ENCODE data around the gene GFY. TPM values are rescaled to one million over a fixed set of nuclear protein-coding genes. Genes with fewer than 3 reads are reported as not detected.

Gene GFY
- polyA plus RNA-seq, 4 donors, result not detected

DNA sequence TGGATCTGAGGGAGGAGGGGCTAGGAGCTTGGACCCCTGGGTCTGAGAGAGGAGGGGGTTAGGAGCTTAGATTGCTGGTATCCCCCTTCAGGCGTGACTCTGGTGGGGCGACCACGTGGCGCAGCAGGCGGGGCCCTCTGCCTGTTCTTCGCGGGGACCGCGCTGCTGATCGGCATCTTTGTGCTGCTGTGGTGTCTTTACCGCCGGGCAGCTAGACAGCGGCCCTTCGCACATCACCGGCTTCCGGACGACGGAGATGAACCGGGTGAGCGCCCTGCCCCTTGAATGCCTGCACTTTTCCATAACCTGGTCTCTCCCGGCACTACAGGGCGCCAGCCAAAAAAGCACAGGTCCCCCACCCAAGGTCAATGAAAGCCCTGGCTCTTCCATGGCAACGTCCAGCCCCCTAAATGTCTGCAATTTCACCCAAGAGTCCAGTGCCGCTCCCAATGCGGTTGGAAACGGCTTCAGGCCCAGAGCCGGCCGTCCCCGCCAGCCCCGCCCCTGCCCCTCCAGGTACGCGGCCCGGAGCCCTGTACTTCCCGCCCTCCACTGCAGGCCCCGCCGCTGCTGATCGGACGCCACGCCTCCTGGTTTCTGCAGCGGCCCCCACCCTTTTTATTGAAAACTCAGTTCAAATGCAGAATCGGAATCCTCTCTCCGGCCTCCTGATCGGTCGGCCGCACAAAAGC lies 2.8 kb downstream of the GFY start:
- no peak for DNase-seq (ENCODE audit: low read depth in 4 of 4, low spot score in 3 of 4)

DNA sequence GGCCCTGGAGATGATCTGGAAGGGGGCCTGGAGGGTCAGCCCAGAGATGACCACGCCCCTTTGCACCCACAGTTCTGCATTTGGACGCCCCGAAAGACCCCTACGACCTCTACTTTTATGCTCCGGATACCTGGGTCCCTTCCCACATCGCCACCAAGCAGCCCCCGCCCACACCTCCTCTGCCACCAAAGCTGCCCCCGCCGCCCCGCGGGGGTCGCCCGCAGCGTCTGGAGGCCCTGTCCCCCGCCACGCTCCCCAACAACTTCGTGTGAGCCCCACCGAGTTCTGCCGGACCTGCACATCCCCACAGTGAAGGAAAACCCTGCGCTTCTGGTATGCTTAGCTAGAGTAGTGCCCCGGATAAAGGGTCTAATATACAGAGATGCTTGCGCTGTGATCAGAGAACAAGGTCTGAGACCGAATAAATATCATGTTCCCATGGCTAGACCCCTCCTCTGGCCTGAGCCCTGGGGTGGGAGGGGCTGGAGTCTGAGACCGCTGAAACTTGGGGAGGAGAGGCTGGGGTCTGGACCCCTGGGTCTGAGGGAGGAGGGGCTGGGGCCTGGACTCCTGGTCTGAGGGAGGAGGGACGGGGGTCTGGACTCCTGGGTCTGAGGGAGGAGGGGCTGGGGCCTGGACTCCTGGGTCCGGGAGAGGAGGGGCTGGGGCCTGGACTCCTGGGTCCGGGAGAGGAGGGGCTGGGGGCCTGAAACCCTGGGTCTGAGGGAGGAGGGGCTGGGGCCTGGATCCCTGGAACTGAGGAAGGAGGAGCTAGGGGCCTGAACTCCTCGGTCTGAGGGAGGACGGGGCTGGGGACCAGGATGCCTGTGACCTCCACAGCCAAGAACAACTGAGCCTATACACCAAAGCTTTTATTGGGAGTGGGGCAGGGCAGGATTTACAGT lies 3.6 kb downstream of the GFY start:
- DNase-seq (ENCODE audit: low read depth in 4 of 4, low spot score in 3 of 4), result no peak

DNA sequence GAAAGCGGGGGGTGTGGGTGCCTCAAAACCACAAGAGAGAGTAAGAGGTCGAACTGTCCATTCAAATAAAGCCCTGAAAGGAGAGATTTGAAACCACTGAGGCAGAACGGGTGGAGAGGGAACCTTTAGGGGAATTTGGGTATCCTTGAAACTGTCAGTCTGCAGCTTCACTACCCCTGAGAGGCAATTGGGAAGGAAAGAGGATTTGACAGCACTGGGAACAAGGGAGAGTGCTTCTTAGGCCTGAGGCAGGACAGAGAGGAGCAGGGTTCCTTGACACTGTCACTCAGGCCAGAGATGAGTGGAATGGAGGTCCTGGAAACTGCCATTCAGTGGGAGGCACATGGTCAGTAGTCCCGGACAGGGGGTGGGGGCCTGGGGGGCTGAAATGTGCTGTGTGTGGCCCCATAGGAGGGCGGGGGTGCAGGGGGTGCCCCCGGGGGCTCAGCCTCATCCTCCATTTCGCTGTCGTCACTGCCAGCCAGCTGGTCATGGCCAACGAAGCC lies 5.0 kb downstream of the GFY start:
- no peak for DNase-seq (ENCODE audit: low read depth in 4 of 4, low spot score in 3 of 4)

DNA sequence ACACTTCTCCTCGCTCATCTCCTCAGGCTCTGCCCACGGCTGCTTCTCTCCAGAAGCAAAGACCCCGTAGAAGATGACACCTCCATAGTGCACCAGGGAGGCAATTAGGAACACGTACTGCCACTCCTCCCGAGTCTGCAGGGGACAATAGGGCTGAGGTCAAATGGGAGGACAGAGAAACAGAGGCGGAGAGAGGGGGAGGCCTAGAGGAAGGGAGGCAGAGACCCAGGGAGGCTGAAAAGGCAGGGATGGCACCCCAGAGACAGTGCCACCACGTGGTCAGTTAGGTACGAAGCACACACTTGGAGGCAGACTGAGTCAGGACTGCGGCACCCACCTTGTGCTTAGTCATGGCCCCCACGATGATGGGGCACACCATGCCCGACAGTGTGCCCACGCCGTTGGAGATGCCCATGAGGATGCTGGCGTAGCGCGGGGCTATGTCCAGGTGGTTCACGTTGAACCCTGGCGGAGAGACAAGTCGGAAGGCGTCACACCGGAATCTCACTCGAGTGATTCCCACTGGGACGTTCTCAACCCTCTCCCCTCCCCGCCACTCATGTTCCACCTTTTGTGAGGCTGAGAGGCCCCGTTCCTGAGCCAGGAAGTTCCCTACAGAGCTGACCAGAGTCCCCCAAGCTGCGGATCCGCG lies 5.6 kb downstream of the GFY start:
- DNase-seq (ENCODE audit: low read depth in 4 of 4, low spot score in 3 of 4), result no peak

DNA sequence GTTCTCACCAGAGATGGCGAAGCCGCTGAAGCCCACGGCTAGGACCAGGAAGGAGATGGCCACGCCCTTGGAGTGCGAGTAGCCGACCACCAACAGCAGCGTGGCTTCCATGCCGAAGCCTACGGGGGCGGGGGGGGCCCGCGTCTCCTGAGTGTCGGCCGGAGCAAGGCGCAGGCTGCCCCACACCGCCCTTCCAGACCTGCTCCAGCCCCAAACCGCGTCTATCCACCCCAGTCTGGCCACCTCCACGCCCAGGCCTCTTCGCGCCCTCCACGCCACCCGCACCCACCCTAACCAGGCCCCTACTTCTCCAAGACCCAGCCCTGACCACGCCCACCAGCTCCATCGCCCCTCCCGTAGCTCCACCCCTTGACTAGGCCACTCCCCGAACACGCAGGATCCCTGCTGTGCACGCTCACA lies 6.2 kb downstream of the GFY start:
- DNase-seq (ENCODE audit: low read depth in 4 of 4, low spot score in 3 of 4), result no peak

DNA sequence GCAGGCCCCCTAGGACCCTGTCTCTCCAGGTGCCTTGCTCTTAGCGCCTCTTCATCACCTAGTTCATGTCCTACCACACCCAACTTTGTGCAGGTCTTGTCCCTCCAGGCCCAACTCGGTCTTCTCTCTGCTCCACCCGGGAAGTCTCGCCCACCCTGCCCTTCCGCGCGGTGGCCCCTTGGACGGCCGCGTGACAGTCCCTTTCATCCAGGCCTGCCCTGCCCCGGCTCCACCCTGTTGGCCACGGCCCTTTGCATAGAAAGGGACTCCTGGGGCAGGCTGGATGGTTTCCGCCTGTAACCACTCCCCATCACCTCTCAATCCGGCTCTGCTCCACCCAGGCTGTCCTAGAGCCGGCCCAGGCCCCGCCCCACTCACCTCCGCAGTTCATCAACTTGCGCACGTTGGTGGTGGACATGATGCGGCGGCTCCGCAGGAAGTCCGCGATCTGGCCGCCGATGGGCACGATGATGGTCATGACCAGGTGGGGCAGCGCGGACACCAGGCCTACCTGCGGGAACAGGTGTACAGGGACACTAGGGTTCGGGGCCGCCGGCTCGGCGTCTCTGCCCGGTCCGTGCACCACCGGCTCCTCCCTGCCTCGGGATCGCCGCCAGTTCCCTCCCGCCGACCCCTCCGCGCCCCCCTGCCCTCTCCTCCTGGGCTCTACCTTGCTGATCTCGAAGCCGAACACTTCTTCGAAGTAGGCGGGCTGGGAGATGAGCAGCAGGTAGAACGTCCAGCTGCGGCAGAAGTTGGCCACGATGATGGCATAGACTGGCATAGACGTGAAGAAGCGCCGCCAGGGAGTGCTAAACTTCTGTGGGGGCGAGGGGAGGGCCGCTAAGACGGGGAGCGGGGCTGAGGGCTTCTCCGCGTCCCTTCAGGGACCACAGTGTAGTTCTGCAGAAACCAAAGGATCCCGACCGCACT lies 7.2 kb downstream of the GFY start:
- no peak for DNase-seq (ENCODE audit: low read depth in 4 of 4, low spot score in 3 of 4)

DNA sequence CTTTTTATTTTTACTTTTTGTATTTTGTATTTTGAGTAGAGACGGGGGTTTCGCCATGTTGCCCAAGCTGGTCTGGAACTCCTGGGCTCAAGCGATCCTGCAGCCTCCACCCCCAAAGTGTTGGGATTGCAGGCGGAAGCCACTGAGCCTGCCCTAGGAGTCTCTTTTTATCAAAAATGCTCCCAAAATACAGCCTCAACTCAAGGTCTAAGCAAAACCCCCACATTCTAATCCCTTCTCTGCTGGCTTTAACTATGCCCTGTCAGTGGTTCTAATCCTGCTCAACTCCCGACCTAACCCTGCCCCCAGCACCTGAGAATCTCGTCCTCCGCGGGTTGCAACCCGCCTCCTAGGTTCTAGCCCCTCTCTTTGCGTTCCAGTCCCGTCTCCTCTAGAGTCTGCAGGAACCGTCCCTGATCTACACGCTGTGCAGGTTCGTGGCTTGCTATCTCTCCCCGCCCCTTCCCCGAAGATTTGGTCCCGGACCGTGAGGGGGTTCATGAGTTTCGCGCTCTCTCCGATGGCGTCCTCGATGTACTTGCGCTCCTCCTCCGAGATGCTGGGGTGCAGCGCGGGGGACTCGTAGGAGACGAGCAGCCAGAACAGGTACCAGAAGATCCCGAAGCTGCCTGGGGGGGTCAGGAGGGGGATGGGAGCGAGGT lies 8.2 kb downstream of the GFY start:
- DNase-seq (ENCODE audit: low read depth in 4 of 4, low spot score in 3 of 4), result no peak

DNA sequence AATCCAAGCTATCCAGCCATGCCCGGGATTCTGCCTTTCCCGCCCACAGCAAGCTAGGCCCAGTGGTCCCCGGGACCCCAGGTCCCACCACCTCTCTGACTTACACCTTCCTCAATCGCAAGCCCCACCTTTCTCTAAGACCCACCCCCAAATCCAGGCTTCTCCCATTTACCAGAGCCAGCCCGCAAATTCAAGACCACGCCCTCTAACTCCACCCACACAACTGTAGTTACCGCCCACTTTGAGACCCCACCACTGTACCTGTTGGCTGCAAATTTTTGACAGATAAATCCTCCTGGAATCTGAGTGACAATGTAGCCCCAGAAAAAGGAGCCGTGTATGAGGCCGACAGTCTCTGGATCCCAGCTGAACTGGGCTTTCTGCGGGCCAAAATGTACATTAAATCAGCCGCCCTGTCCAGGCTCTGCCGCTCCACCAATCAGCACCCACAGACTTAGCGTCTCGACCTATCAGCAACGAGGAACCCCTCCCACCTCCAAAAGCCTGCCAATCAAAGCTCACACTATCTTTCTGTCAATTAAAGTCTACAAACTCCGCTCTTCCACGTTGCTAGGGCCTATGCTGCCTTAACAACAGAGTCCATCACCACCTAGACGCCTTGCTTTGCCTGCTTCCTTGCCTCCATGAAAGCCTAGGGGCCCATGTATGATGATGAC lies 9.9 kb downstream of the GFY start:
- DNase-seq (ENCODE audit: low read depth in 4 of 4, low spot score in 3 of 4), result no peak

DNA sequence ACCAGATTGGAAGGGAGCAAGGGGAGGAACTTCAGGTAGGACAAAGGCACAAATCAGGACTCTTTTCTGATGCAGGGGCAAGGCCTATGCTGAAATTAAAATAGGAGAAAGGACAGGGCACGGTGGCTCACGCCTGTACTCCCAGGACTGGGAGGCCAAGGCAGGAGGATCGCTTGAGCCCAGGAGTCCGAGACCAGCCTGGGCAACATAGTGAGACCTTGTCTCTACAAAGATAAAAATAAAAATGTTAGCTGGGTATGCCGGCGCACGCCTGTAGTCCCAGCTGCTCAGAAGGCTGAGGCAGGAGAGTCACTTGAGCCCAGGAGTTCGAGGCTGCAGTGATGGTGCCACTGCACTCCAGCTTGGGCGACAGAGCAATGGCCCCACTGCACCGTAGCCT lies 10.5 kb downstream of the GFY start:
- DNase-seq (ENCODE audit: low read depth in 4 of 4, low spot score in 3 of 4), result no peak

DNA sequence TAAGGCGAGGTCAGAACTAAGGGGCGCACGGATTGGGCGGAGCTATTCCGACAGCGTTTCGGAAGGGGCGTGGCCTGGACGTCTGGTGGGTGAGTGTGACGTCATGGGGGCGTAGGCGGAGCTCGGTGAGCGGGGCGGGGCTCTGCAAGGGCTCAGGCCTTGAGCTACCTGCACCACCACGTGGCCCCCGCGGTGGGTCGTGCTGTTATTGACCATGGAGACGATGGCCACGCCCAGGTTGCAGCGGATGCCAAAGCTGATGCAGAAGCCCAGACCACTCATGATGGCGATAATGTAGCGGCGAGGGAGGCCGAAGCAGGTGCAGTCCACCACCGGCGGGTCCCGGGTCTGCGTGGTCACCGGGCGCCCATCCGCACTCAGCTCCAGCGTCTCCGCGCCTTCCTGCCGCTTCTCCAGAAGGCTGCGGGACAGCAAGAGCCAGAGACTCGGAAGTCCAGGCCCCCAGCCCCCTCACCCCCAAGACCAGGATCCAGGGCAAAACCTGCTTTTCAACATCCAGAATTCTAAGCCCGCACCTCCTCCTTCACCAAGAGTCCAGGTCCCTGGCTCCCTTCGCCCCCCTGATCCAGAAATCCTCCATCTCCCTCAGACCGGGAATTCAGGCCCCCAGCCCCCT lies 11.3 kb downstream of the GFY start:
- no peak for DNase-seq (ENCODE audit: low read depth in 4 of 4, low spot score in 3 of 4)

DNA sequence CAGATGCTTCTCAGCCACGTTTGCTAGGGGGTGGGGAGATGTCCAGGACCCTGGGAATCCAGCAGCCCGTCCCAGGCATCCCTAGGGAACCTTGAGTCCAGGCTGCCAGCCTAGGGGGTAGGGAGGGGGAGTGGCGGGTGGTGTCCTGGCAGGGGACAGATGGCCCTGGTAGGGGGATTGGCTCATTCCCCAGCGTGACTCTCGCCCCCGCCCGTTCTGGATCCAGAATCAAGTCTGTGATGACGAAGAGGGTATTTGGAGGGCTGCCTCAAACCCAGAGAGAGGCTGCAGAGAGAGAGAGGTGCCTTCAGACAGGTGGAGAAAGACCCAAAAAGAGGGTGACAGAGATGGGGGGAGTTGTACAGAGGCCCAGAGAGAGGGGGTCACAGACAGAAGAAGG lies 12.0 kb downstream of the GFY start:
- DNase-seq (ENCODE audit: low read depth in 4 of 4, low spot score in 3 of 4), result no peak

DNA sequence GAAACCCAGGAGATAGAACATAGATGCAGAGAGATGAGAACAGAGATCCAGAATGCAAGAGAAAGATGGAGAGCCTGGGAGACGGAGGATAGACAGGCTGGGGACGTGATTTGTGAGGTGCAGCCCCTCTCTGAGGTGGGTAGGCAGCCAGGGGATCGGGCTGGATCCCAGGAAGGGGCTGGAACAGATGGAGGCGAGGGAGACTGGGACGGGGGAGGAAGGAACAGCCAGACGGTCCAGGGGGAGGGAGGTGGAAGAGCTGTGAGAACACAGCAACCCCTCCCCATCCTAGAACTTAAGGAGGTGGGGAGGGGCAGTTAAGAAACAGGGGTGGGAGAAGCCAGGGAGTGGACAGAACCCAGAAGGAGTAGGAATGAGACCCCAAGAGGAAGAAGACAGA lies 13.1 kb downstream of the GFY start:
- DNase-seq (ENCODE audit: low read depth in 4 of 4, low spot score in 3 of 4), result no peak

DNA sequence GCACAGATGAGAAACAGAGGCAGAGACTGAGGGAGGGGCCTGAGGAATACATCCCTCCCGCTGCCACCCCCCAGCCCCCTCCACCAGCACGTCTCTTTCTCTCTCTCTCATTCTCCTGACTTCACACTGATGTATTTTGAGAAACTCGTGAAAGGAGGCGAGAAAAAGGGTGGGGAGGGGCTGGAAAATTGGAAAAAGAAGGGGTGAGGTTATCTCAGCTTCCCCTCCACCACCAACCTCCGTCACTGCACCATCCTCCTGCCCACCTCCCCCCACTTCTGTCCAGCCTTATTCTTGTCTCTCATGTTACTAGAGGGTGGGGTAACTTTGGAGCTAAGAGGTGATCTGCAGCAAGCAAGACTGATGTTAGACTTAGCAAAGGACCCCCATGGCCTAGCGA lies 14.6 kb downstream of the GFY start:
- DNase-seq (ENCODE audit: low read depth in 4 of 4, low spot score in 3 of 4), result no peak

DNA sequence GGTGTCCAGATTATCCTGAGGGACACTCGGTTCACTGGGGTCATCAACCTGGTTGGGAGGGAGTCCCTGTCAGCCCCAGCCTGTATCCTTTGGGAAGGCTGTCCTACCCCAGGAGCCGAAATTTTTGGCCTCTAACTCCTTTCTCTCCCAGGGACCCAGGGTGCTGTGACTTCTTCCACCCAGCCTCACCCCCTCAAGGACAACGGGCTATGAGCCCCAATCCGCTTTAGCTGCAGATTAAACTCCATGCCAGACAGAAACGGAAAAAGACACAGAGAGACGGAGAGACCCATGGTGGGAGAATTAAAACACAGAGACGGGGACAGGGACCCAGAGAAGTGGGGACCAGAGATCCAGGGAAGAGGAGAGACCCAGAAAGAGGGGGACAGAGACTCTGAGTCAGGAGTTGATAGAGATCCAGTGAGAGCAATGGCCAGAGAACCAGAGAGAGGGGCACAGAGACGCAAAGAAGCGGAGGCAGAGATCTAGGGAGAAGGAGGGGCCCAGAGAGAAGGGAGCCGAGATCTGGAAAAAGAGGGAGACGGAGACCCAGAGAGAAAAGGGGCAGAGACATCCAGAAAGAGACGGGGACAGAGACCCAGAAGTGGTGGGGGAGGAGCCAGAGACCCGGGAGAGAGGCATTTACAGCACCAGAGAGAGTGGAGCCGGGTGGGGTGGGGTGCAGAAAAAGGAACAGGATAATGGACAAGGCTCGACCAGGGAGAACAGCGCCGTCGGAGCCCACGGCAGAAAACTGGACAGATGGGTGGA lies 15.4 kb downstream of the GFY start:
- no peak for DNase-seq (ENCODE audit: low read depth in 4 of 4, low spot score in 3 of 4)

DNA sequence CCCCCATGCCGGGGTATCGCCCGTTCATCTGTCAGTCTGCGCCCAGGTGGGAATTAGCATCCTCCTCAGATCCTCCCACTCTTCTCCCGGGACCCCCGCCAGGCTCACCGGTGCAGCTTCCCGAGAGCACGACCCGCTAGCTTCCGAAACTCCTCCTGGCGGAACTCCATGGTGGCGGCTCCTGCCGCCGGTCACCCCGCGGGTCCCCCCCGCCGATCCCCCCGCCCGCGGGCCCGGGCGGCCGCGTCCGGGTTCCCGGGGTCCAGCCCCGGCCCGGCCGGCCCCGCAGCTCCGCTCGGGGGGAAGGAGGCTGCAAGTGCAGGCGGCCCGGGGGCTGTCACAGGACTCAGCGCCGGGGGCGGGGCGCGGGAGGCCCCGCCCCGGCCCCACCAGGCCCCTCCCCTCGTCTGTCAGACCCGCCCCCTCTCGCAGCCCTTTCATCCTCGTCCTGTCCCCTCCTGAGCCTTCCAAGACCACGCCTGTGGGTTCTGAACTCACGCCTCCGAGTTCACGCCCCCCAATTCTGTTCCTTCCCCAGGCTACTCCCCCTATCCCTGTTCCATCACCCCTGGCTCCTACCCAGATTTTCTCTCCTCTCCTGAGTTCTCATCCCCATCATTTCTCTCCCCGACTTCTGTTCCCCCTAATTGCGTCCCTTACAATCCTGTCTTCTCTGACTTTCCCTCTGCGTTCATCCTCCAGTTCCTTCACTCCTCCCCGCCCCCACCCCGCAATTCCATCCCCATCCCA lies 16.2 kb downstream of the GFY start, which contains the start of gene SLC17A7:
Gene SLC17A7, minus strand, starts transcription at position 318 of the 750 bp plus-strand sequence. Its CDS starts 148 bp downstream, at position 170.
- DNase-seq (ENCODE audit: low read depth in 4 of 4, low spot score in 3 of 4), result no peak

DNA sequence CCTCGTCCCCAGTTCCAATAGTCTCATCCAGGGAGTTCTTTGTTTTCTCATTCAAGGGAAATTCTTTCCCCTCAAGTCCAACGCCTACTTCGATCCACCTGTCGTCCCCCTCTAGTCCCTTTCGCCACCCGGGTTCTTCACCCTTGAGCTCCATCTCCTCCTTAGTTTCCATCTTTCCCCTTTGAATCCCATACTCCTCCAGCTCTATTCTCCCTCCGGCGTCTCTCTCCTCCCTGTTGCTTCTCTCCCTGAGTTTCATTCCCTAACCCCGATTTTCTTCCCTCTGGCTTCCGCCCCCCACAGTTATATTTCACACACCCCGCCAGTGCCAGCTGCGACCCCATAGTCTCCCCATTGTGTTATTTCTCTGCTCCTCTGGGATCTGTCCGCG lies 16.8 kb downstream of the GFY start:
- DNase-seq (ENCODE audit: low read depth in 4 of 4, low spot score in 3 of 4), result no peak

DNA sequence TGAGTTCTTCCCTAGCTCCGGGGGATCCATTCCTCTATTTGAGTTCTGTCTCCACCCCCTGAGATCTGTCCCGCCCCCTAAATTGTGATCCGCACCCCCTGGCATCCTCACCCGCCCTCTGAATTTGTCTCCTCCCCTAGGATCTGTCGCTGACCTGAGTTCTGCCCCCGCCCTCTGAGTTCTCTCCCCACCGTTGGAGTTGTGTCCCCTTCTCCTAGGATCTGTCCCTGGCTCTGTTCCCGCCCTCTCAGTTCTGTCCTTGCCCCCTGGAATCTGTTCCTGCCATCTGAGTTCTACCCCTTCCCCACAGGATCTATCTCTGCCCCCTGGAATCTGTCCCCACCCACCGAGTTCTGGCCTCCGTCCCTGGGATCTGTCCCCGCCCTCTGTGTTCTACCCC lies 17.2 kb downstream of the GFY start:
- no peak for DNase-seq (ENCODE audit: low read depth in 4 of 4, low spot score in 3 of 4)
